H1 (cell line): ENCODE measurements around the gene RGS14. TPM values are rescaled to one million over a fixed set of nuclear protein-coding genes. Genes with fewer than 3 reads are reported as not detected.

Experiments used
- CTCF ChIA-PET: fragments of 300-600 bp; sonication (Branson Sonifier 250); formaldehyde crosslinking; loops from one replicate; lab custom pipeline; 2021; ENCODE audit not compliant: partially characterized antibody; lab: Charles Lee
- POLR2A ChIA-PET: fragments of 300-600 bp; sonication (Branson Sonifier 250); formaldehyde crosslinking; loops from one replicate; lab custom pipeline; 2021; ENCODE audit warnings: inconsistent platforms; ENCODE audit not compliant: partially characterized antibody; lab: Charles Lee
- DNase-seq, 2 experiments: peaks; one replicate each; pipeline versions ENCODE4 v3.0.0 to v3.0.0-alpha.2; 2010 to 2022; ENCODE audit warnings: low spot score in 2 of 2, low read depth in 1 of 2, mixed read lengths in 1 of 2
- FAIRE-seq: peaks from 2 replicates; lab custom pipeline; 2011; peaks lifted over from hg19 to GRCh38; lab: Jason Lieb, UNC
- H2AFZ ChIP-seq: 2 replicates; pipeline ENCODE4 v1.8.1; 2012; ENCODE audit warnings: low read length, inconsistent platforms
- H2AK5ac ChIP-seq: 2 replicates; pipeline ENCODE4 v1.6.1; 2013; ENCODE audit warnings: low read depth, low read length
- H2BK120ac ChIP-seq: replicated peaks from 2 replicates; pipeline ENCODE3; 2013; ENCODE audit warnings: low read depth, low read length, inconsistent platforms
- H2BK12ac ChIP-seq: 2 replicates; pipeline ENCODE4 v1.6.1; 2013; ENCODE audit warnings: low read depth, low read length
- H2BK15ac ChIP-seq: 2 replicates; pipeline ENCODE4 v1.6.1; 2013; ENCODE audit warnings: low read length
- H2BK20ac ChIP-seq: 2 replicates; pipeline ENCODE4 v1.6.1; 2013; ENCODE audit warnings: low read length
- H2BK5ac ChIP-seq: 2 replicates; pipeline ENCODE4 v1.6.1; 2013; ENCODE audit warnings: low read depth, low read length
- H3K14ac ChIP-seq: 2 replicates; pipeline ENCODE4 v1.6.1; 2013; ENCODE audit warnings: inconsistent platforms; ENCODE audit not compliant: insufficient read length
- H3K18ac ChIP-seq: 2 replicates; pipeline ENCODE4 v1.6.1; 2013; ENCODE audit warnings: low read length; ENCODE audit errors: extremely low read depth
- H3K23ac ChIP-seq: 2 replicates; pipeline ENCODE4 v1.6.1; 2013; ENCODE audit warnings: inconsistent platforms; ENCODE audit not compliant: insufficient read length
- H3K23me2 ChIP-seq: 2 replicates; pipeline ENCODE4 v1.6.1; 2013; ENCODE audit warnings: low read depth, low read length
- H3K27ac ChIP-seq: 2 replicates; pipeline ENCODE4 v1.6.1; 2011; ENCODE audit warnings: low read depth, low read length, inconsistent platforms
- H3K27me3 ChIP-seq, 4 experiments: replicated peaks in 1 of 4; 1 replicate in 1 of 4; 2 replicates in 3 of 4; pipeline versions ENCODE4 v1.6.1 to v1.8.1; 2011 to 2013; ENCODE audit warnings: low read length in 3 of 4, mild to moderate bottlenecking in 3 of 4, inconsistent platforms in 2 of 4, mixed read lengths in 2 of 4, moderate library complexity in 1 of 4; ENCODE audit not compliant: control insufficient read depth in 3 of 4, insufficient read depth in 3 of 4; ENCODE audit errors: extremely low read depth in 1 of 4
- H3K36me3 ChIP-seq, 4 experiments: 2 replicates each; pipeline versions ENCODE4 v1.6.1 to v1.8.1; 2011 to 2013; ENCODE audit warnings: mild to moderate bottlenecking in 4 of 4, low read length in 3 of 4, moderate library complexity in 2 of 4, control low read depth in 1 of 4, inconsistent platforms in 1 of 4; ENCODE audit not compliant: insufficient read depth in 4 of 4, control insufficient read depth in 2 of 4
- H3K4ac ChIP-seq: replicated peaks from 2 replicates; pipeline ENCODE3; 2013; ENCODE audit warnings: low read length, low read depth, mixed read lengths, inconsistent platforms; ENCODE audit not compliant: insufficient read length
- H3K4me1 ChIP-seq, 4 experiments: replicated peaks in 1 of 4; 1 replicate in 1 of 4; 2 replicates in 3 of 4; pipeline versions ENCODE4 v1.6.1 to v1.8.1; 2011 to 2013; ENCODE audit warnings: low read length in 3 of 4, inconsistent platforms in 2 of 4, mixed read lengths in 1 of 4; ENCODE audit not compliant: insufficient read depth in 4 of 4, control insufficient read depth in 3 of 4
- H3K4me2 ChIP-seq, 2 experiments: 2 replicates each; pipeline versions ENCODE4 v1.6.1 to v1.8.1; 2011 to 2013; ENCODE audit warnings: low read depth in 2 of 2, low read length in 2 of 2, control low read depth in 1 of 2, inconsistent platforms in 1 of 2, mild to moderate bottlenecking in 1 of 2; ENCODE audit not compliant: insufficient read depth in 1 of 2
- H3K4me3 ChIP-seq, 4 experiments: fragments of 200-600, 300-600 bp in 1 of 4; sonication (generic), shearing (Covaris generic), sonication (Bioruptor Twin) in 1 of 4; 2 replicates each; pipeline versions ENCODE4 v1.5.1 to v1.8.1; 2011 to 2016; ENCODE audit warnings: low read length in 4 of 4, low read depth in 3 of 4, control low read depth in 2 of 4, inconsistent platforms in 2 of 4, mild to moderate bottlenecking in 2 of 4, mixed read lengths in 1 of 4, moderate library complexity in 1 of 4; ENCODE audit not compliant: insufficient read depth in 2 of 4; ENCODE audit errors: extremely low read depth in 1 of 4
- H3K56ac ChIP-seq: replicated peaks from 2 replicates; pipeline ENCODE3; 2013; ENCODE audit warnings: low read depth, mild to moderate bottlenecking, mixed read lengths, low read length, inconsistent platforms; ENCODE audit not compliant: insufficient read length
- H3K79me1 ChIP-seq: 2 replicates; pipeline ENCODE4 v1.6.1; 2013; ENCODE audit warnings: low read depth, low read length, control low read depth
- H3K79me2 ChIP-seq, 2 experiments: 2 replicates each; pipeline versions ENCODE4 v1.6.1 to v1.8.1; 2012 to 2013; ENCODE audit warnings: low read length in 2 of 2, mild to moderate bottlenecking in 2 of 2, inconsistent platforms in 1 of 2; ENCODE audit not compliant: insufficient read depth in 2 of 2, control insufficient read depth in 1 of 2
- H3K9ac ChIP-seq, 4 experiments: replicated peaks in 1 of 4; 1 replicate in 1 of 4; 2 replicates in 3 of 4; pipeline versions ENCODE4 v1.6.1 to v1.8.1; 2011 to 2013; ENCODE audit warnings: low read depth in 3 of 4, low read length in 3 of 4, control low read depth in 2 of 4, mild to moderate bottlenecking in 2 of 4, moderate library complexity in 2 of 4, inconsistent platforms in 1 of 4; ENCODE audit errors: extremely low read depth in 1 of 4
- H3K9me3 ChIP-seq, 2 experiments: 2 replicates each; pipeline versions ENCODE4 v1.6.1 to v1.8.1; 2012 to 2013; ENCODE audit warnings: mild to moderate bottlenecking in 2 of 2, moderate library complexity in 2 of 2, control low read depth in 1 of 2, inconsistent platforms in 1 of 2, low read depth in 1 of 2, low read length in 1 of 2, mixed read lengths in 1 of 2; ENCODE audit not compliant: insufficient read depth in 2 of 2
- H4K20me1 ChIP-seq, 2 experiments: replicated peaks in 1 of 2; 2 replicates each; pipeline versions ENCODE3 to v1.8.1; 2011 to 2013; ENCODE audit warnings: inconsistent platforms in 2 of 2, low read length in 2 of 2, mild to moderate bottlenecking in 1 of 2; ENCODE audit not compliant: insufficient read depth in 2 of 2, control insufficient read depth in 1 of 2
- H4K5ac ChIP-seq: 2 replicates; pipeline ENCODE4 v1.6.1; 2013; ENCODE audit warnings: low read length, low read depth, mixed read lengths, inconsistent platforms; ENCODE audit not compliant: insufficient read length
- H4K8ac ChIP-seq: 2 replicates; pipeline ENCODE4 v1.8.0; 2013; ENCODE audit warnings: mild to moderate bottlenecking, moderate library complexity, low read length, inconsistent platforms; ENCODE audit not compliant: insufficient read depth; ENCODE audit errors: extremely low read depth
- H4K91ac ChIP-seq: replicated peaks from 2 replicates; pipeline ENCODE3; 2013; ENCODE audit warnings: low read length, mixed read lengths, inconsistent platforms; ENCODE audit not compliant: insufficient read length
- CBX5 ChIP-seq: fragments of 300-800, 300-1000 bp; sonication (generic); IDR thresholded peaks from 2 replicates; pipeline ENCODE4 v1.7.1; 2016; ENCODE audit warnings: antibody characterized with exemption, low read length, low read depth
- RFX5 ChIP-seq: IDR thresholded peaks from 2 replicates; pipeline ENCODE4 v1.6.1; 2011; ENCODE audit warnings: low read depth, low read length, improper control_type of control experiment, borderline replicate concordance
- SIN3A ChIP-seq, 2 experiments: IDR thresholded peaks in 1 of 2; conservative IDR thresholded peaks in 1 of 2; 2 replicates each; pipeline ENCODE4 v1.6.1; 2011 to 2012; ENCODE audit warnings: low read length in 2 of 2, improper control_type of control experiment in 1 of 2, low read depth in 1 of 2, mild to moderate bottlenecking in 1 of 2
- SP2 ChIP-seq: IDR thresholded peaks from 2 replicates; pipeline ENCODE4 v1.6.1; 2012; ENCODE audit warnings: mild to moderate bottlenecking, low read length, inconsistent platforms
- WGBS, 2 experiments: shearing (Covaris generic) in 1 of 2; methylation state at CpG; one replicate each; pipeline versions ENCODE4 v1.1.6 to v1.1.7; 2013 to 2015; ENCODE audit warnings: low lambda C conversion rate in 2 of 2, mixed read lengths in 2 of 2, inconsistent platforms in 1 of 2, low coverage in 1 of 2, missing lambda C conversion rate in 1 of 2; ENCODE audit not compliant: insufficient replicate concordance in 2 of 2, insufficient coverage in 1 of 2, insufficient read length in 1 of 2; ENCODE audit errors: extremely low coverage in 1 of 2, missing lambda C conversion rate in 1 of 2; 5-methylcytosine and 5-hydroxymethylcytosine counted together
- polyA plus RNA-seq, 7 experiments: library from polyadenylated mRNA; depleted of rRNA in 3 of 7; stranded (reverse) in 5 of 7; unstranded in 2 of 7; fragments of >200 nt in 5 of 7; fragments of 200-250 nt in 2 of 7; gene quantifications; 1 replicate in 5 of 7; 2 replicates in 1 of 7; 4 replicates in 1 of 7; pipeline versions ENCODE4 v1.2.1 to v1.2.3, GENCODE V29; 2011 to 2013; ENCODE audit warnings: missing spikeins in 2 of 7, mixed read lengths in 2 of 7
- total RNA-seq: library from RNA; stranded (reverse); fragmentation: NEBNext Ultra II Directional; extraction: Animal tissue kit (Norgen Biotek cat#: 25700); gene quantifications from 2 replicates; pipeline ENCODE4 v1.2.1, GENCODE V29; 2021

RGS14 gene
- total and polyA plus RNA-seq, 2 of the 8 experiments (the other 6 are each of a cell fraction or from before 2014, with no cell fraction given): 24.4 to 46.1 TPM

DNA sequence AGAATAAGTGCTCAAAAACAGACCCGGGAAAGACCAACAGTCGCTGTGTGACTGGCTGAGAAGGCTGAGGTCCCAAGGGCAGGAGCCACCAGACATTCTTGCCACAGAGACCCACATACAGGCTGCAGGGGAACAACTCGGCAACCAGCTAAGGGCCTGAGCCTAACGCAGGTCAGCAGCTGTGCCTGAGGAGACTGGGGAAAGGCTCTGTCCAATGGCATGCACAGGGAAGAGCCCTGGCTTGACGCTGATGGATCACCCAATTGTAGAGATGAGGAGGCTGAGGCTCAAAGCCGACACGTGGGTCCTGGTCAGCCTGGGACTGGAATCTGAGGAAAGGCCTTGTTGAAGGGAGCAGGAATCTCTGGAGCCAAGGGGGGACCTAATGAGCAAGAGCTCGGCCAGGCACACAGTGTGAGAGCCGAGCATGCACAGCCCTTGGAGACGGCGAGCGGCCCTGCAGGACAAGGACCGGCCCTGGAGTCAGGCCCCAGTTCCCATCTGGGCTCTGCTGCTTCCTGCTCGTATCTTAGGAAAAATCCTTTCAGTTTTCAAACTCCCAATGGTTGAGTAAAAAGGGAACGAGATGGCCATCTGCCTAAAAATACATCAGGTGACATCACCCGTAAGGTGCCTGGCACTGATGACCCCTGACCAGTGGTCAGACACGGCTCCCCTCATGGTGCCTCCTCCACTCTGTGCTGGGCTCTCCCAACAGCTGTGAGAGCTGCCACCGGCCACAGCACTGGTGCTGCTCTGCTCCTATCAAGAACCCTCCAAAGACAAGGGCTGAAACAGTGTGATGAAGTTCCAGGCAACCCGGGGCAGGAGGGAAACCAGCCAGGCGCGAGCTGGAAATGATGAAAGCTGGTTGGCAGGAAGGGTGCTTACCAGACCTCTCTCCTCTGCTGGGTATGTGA, 22.7 kb upstream of the RGS14 start:
- Histone ChIP-seq H3K4ac (no peak overlapping the region), H2BK20ac (no peak overlapping the region), H2BK5ac (no peak overlapping the region), H3K4me1 (peaks cover 0 to 5% (median 3%) of the 10 kb centered on the region in 4 experiments; a peak in 4 of 7 replicates), H3K27ac (no peak overlapping the region), H3K4me2 (no peak overlapping the region), H3K9ac (no peak overlapping the region), H2BK15ac (no peak overlapping the region), H4K20me1 (peaks cover 0 to 17% of the 10 kb centered on the region in 2 experiments), H2BK120ac (no peak overlapping the region), H3K27me3 (no peaks in the 10 kb centered on the region), H3K23ac (no peak overlapping the region), H3K23me2 (no peaks in the 10 kb centered on the region), H3K18ac (no peak overlapping the region), H3K36me3 (peaks cover 22 to 37% (median 33%) of the 10 kb centered on the region in 4 experiments), H3K79me2 (peaks cover 3 to 8% of the 10 kb centered on the region in 2 experiments; a peak in 2 of 4 replicates), H3K14ac (no peak overlapping the region), H3K79me1 (peaks cover 9% of the 10 kb centered on the region), H4K91ac (no peak overlapping the region), H2AK5ac (no peak overlapping the region), H2AFZ (no peak overlapping the region), H3K9me3 (no peaks in the 10 kb centered on the region), H4K8ac (no peak overlapping the region), H3K56ac (no peak overlapping the region), H4K5ac (no peak overlapping the region), H3K4me3 (no peak overlapping the region), H2BK12ac (no peak overlapping the region)
- no peak for TF ChIP-seq SP2
- TF ChIP-seq SIN3A (conservative IDR thresholded peaks at IDR 0.05 in 1 of 2, IDR thresholded peaks at IDR 0.05 in 1 of 2; ENCODE audit: low read depth in 1 of 2, low read length in 2 of 2): no peak
- no peak for TF ChIP-seq CBX5
- TF ChIP-seq RFX5: no peak
- DNase-seq (no peak), FAIRE-seq (no peak)
- ChIA-PET POLR2A (interaction anchor here (0.6 to 2.0 kb wide), 3 partner anchors 8 to 44 kb away, joined by 3 to 6 read pairs (median 4); partner anchors contain the start of gene LMAN2), CTCF (interaction anchor here (1.1 to 10.3 kb wide), 11 partner anchors 9 to 112 kb away, joined by 3 to 100 read pairs (median 4); partner anchors contain the start of gene RGS14)
- WGBS, 2 experiments: 95% methylated on average over 21 of the region's 21 CpGs; no CpG with 5 or more reads in 1 of the 2 experiments
